ENCODE measurements around the gene TRIM71.

GRCh38 chr3:32817257-32817557, 590 bp upstream of the TRIM71 start:
- no peak for TF ChIP-seq CTCF (IDR thresholded peaks at IDR 0.05)
- TF ChIP-seq POLR2A (IDR thresholded peaks at IDR 0.05), result no peak
- no peak for TF ChIP-seq POLR2AphosphoS5 (IDR thresholded peaks at IDR 0.05)
- TF ChIP-seq EP300 (IDR thresholded peaks at IDR 0.05; ENCODE audit: low read depth), result no peak

Data from transverse colon (tissue), 4 donors.